Measurements from ENCODE around the gene IGFN1. TPM values are rescaled to one million over a fixed set of nuclear protein-coding genes. Genes with fewer than 3 reads are reported as not detected.
A peak's percentile ranks its signal among the peaks of the same experiment; 100 is the strongest.

IGFN1 gene
- total RNA-seq, 1 donor from 2014 or later, result not detected

DNA sequence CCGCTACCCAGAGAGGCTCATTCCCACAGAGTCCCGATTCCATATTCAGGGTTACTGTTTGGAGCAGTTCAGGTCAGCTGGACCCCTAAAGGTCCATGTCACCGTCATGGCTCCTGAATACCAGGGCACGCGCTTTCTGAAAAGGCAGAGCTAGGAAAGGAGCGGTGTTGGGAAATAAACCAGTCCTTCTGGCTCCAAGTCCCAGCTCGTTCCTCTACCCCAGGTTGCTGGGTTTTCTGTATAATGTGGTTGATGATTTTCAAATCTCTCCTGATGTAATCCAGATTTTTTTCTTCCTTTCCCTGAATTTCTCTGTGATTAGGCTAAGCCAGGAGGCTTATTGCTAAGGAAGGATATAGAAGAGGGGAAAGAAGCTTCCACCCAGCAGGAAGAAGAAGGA, 78.7 kb downstream of the IGFN1 start:
- ATAC-seq, result no peak
- no peak for DNase-seq (ENCODE audit: missing footprints)
- intact Hi-C loops (cut with DNase I), result no loop called here

- intact Hi-C loops (cut with DNase I), result no loop called here
- ATAC-seq (no peak), DNase-seq (ENCODE audit: missing footprints) (no peak)
Measured at GRCh38 chr1:201269900-201270410, 79.3 kb downstream of the IGFN1 start.

- intact Hi-C loops (cut with DNase I), result no loop called here
- no peak for DNase-seq (ENCODE audit: missing footprints)
- no peak for ATAC-seq
Measured at GRCh38 chr1:201270616-201271390, 80.2 kb downstream of the IGFN1 start.

DNA sequence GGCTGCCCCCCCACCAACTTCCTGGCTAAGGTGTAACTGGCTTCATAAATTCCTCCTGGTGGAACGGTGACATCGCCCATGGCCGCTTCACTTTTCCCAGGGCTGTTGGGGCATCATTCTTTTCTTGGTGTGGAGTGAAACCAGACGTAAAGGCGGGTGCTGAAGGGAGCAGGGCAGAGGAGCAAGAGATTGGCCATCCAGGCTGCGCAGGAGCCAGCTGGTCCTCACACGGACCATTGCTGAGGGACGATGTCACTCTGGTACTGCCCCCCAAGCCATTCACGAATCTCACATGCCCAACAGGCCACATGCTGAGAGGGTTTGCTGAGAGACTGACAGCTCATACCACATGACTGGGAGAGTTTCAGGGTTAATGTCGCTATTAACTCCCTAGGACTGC, 82.2 kb downstream of the IGFN1 start:
- DNase-seq (ENCODE audit: missing footprints) (no peak), ATAC-seq (no peak)
- intact Hi-C loops (cut with DNase I), result no loop called here

DNA sequence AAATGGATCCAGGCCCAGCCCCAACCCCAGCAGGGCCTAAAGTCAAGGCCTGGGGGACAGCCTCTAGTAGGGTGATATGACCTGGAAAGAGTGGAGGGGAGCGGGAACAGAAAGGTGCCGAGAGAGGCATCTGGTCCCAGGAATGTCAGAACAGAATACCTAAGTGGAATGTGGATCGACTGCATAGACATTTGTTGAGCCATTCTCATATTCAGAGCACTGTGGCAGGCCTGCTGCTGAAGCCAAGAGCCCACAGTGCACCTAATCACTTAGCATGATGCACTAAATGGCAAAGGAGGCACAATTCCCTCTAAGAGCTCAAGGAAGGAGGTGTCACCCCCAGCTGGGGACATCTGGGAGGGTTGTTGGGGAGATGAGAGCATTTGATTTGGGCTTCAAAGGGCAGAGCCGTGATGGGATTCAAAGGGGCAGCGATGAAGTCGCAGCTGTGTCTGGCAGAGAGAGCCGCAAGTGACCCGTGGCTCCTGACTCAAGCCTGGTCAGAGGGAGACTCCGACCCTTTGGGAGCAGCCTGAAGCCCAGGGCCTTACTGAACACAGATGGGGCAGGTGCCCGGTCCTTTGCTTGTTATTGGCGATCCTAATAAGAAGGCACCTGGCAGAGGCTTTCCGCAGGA, 84.1 kb downstream of the IGFN1 start:
- DNase-seq (ENCODE audit: missing footprints) (no peak), ATAC-seq (no peak)
- intact Hi-C loops (cut with DNase I), result no loop called here

DNA sequence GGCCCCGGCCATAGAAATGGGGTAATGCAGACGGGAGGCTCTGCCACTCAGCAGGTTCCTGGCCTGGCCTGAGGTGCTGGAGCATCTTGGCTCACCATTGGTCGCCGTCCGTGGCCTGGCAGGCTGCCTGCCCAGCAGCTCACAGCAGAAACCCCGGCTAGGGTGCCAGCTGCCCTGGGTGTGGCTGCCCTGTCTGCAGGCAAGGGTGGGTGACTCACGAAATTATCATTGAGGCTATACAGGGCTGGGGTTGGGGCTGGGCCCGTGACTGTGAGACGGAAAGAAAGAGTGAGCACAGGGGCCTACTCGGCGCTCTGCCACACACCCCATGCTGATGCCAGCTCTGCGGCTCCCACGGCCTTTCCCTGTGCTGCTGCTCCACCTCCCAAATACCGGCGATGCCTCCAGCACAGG, 84.6 kb downstream of the IGFN1 start:
- no peak for DNase-seq (ENCODE audit: missing footprints)
- peak; percentile 84 for ATAC-seq
- intact Hi-C loops (cut with DNase I), result no loop called here

DNA sequence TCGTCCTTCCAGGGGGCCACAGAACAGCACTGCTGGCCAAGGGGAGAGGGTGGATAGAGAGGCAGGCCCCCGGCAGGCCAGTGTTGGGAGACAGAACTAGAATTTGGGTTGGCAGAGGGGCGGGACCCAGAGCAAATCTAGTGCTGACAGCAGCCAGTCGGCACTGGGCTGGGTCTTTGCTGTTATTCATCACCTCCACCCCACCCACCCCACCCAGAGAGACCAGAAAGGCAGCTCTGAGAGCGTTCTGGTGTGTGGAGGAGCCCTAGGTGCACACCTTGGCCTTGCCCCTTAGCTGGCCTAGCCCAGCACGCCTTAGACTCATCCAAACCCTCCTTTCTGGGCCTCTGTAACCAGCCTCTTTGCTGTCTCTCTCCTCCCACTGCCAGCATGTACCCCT, 86.3 kb downstream of the IGFN1 start:
- intact Hi-C loops (cut with DNase I), result no loop called here
- no peak for ATAC-seq

DNA sequence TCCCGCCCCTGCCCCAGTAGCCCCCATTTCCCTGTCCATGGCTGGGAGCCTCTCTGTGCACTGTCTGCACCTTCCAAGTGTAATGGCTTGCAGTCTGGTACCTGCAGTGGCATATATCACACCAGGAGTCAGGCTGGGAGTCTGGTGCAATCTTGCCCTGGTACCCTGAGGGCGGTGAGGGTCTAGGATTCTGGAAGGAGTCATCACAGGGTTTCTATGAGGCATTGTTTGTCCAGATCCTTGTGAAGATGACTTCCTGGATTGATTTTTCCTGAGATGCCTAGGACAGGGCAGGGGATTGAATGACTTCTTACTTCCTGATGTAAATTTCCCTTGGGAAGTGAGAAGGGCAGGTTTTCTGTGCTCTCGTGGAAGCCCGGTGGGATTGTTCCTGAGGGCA, 86.8 kb downstream of the IGFN1 start:
- intact Hi-C loops (cut with DNase I), result no loop called here
- ATAC-seq, result no peak
- DNase-seq (ENCODE audit: missing footprints), result no peak

More for the DNA sequence above, 86.3 kb downstream of the IGFN1 start:
- DNase-seq (ENCODE audit: missing footprints), result no peak

Other genes with a start within 250 kb of the IGFN1 start
- gene KIF21B, start 167.1 kb upstream of the IGFN1 start, total RNA-seq, result 0.43 TPM
- gene CACNA1S, start 78.4 kb upstream of the IGFN1 start, total RNA-seq, result not detected
- gene ASCL5, start 63.6 kb upstream of the IGFN1 start, total RNA-seq, result not detected
- gene TMEM9, start 36.4 kb upstream of the IGFN1 start, total RNA-seq, result 26.6 TPM
- gene PKP1, start 92.7 kb downstream of the IGFN1 start, total RNA-seq, result 0.16 TPM
- 9,445 TPM for gene TNNT2, start 186.9 kb downstream of the IGFN1 start, total RNA-seq
- gene LAD1, start 208.5 kb downstream of the IGFN1 start, total RNA-seq, result 2.4 TPM
- gene TNNI1, start 230.9 kb downstream of the IGFN1 start, total RNA-seq, result 1.4 TPM

Measured in Right ventricle myocardium inferior (tissue), 1 donor.